NCI-H2081 treated with DMSO at 0.1 percent for 48 hours (cell line): Measurements from ENCODE around the gene WWOX.

Experiments used
- DNase-seq: peaks from one replicate; lab custom pipeline; 2025; lab: John Stamatoyannopoulos, UW

WWOX gene

DNA sequence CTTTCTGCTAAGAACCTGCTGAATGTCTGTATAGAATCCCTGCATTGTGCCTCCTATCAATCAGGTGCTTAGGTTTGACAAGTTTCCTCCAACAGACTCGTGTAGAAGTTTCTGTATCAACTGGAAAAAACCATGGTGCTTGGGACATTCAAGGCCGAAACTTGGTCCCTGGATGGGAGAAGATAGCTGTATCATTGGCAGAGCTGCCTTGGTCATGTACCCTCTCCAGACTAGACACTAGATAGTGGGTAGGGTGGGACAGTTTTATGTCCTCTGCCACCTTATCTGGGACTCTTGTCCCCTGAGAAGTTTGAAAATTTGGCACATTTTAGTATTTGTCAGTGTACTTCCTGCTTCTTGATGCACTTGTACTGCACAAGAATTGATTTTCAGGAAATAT lies 520.8 kb downstream of the WWOX start:
- no peak for DNase-seq

DNA sequence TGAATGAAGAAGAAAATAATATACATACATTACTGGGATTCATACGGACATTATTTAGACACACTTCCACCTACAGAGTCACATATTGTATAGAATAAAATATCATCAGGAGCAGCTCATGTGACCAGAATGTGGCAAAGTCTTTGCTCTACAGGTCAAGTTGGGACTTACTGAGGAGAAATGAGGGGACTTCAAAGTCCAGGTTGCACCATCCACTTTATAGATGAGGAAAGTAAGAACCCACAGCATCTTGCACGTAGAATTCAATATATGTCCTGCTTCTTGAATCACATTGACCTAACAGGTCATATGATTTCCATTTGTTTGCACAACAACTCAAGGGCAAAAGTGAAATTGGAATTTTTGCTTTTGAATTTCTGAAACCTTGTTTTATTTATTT lies 524.3 kb downstream of the WWOX start:
- DNase-seq = no peak

DNA sequence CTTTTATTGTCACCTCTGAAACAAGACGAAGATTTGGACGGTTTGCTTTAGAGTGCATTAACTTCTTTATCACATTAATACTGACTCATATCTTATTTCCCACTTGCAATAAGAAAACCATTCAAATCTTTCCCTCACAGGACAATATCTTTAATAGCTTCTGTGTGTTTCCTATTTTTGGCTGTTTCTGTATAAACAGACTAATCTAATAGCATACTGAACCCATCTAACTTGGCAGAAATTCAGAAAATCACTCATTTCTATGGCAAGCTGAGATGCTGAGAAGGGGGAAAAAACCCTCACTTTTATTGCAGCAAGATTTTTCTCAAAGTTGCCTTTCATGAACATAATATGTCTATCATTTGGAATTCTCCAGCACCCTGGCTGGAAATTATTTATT lies 524.9 kb downstream of the WWOX start:
- DNase-seq = no peak

- DNase-seq = no peak
These were observed 529.1 kb downstream of the WWOX start for GRCh38 chr16:78628461-78629045.

- DNase-seq = no peak
These were observed 529.7 kb downstream of the WWOX start for GRCh38 chr16:78629173-78629572.

DNA sequence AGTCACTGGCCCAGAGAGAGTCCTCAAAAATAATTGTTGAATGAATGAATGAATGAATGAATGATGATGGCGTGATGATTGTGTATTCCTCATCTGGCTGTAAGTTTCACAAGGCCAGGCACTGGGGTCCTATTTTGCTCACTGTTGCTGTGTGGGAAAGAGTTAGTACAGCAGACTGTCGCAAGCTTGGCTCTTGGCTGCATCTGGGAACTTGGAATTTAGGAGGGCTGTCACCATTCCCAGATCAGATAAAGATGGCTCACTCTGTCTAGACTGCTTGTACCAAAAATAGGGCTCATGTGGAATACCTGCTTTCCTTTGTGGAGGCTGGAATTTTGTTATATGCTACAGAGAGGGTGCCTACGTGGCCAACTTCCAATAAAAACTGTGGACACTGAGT lies 530.6 kb downstream of the WWOX start:
- no peak for DNase-seq

- no peak for DNase-seq
These were observed 534.1 kb downstream of the WWOX start for GRCh38 chr16:78633551-78633950.

DNA sequence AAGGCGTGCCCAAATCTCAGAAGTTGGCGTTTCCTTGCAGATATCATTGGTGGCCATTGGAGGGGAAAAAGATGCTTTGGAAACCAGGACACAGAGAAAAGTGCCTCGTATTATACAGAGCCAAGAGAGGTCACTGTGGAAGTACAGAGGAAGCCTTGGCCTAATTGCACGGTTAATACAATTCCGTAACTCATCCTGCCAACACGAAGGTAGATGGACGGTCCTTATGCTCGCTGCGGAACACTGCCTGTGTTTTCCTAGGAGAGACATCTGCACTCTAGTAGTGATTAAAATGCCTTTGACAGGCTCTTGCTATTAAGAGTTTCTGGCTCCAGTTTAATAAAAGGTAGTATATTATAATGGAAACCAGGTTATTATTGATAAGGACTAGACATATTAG lies 536.4 kb downstream of the WWOX start:
- DNase-seq = no peak

GRCh38 chr16:78638371-78638770 lies 538.9 kb downstream of the WWOX start:
- DNase-seq = no peak

DNA sequence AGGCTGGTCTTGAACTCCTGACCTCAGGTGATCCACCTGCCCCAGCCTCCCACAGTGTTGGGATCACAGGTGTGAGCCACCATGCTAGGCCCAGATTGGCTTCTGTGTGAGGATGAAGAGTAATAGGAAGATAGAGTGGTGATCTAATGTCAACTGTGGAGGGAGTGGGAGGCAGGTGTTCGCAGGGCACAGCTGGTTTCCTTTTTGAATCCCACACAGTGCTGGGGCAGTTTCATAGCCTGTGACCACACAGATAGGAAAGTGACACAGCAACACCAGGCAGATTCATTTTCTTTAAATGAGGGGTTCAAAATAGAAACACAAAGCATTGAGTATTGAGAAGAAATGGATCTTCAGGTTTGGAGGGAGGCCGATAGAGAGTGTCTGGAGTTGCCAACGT lies 540.3 kb downstream of the WWOX start:
- DNase-seq = no peak

DNA sequence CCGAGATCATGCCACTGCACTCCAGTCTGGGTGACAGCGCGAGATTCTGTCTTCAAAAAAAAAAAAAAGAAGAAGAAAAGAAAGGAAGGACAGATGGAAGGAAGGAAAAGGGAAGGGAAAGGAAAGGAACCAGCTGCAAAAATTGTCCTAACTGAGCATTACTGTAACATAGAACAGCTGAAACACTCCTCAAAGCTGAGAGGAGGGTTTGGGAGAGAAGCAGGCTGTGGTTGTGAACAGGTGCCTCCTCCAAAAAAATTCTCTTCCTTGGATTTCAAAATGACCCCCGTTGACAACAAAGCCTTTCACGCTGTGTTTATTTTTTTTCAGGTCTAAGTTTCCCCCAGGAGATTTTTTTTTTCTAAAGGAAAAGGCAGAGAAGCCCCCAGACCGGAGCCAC lies 541.4 kb downstream of the WWOX start:
- DNase-seq = no peak

- DNase-seq = no peak
These were observed 542.0 kb downstream of the WWOX start for GRCh38 chr16:78641433-78641832.

GRCh38 chr16:78642621-78643285 lies 543.3 kb downstream of the WWOX start:
- no peak for DNase-seq

GRCh38 chr16:78645657-78646056 lies 546.2 kb downstream of the WWOX start:
- DNase-seq = no peak

DNA sequence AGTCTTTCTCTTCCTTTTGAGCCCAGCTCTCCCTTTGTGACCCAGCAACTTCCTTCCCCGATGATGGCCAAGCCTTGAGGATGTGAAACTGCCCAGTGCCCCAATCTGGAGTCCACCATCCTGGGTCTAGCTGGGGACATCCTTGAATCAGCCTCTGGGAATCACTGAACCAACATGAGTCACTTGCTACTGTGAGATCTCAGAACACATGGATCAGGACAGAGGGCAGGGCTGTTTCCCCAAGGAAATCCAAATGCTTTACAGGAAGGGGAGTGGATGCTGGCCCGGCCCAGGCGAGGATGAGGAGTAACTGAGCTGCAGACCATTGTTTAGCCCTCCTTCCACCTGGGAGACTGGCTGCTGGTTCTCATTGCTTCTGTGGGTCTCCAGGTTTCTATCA lies 547.6 kb downstream of the WWOX start:
- no peak for DNase-seq

DNA sequence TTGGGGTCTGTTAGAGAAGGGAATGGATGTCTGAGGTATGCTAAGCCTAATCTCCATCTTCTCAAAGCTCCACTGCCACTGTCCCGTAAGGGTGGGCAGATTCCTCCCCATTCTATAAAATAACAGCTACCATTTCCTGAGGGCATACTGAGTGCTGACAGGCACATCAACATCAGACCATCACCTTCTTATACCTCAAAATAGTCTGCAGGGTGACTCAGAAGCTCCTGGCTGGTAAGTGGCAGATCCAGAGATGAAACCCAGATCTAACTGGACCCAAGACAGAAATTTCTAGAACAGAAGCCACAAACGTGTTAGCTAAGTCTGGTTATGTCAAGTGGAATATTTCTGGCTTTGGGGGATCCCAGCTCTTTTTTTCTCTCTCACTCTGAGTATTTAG lies 548.0 kb downstream of the WWOX start:
- DNase-seq = no peak

GRCh38 chr16:78648517-78648916 lies 549.1 kb downstream of the WWOX start:
- no peak for DNase-seq

DNA sequence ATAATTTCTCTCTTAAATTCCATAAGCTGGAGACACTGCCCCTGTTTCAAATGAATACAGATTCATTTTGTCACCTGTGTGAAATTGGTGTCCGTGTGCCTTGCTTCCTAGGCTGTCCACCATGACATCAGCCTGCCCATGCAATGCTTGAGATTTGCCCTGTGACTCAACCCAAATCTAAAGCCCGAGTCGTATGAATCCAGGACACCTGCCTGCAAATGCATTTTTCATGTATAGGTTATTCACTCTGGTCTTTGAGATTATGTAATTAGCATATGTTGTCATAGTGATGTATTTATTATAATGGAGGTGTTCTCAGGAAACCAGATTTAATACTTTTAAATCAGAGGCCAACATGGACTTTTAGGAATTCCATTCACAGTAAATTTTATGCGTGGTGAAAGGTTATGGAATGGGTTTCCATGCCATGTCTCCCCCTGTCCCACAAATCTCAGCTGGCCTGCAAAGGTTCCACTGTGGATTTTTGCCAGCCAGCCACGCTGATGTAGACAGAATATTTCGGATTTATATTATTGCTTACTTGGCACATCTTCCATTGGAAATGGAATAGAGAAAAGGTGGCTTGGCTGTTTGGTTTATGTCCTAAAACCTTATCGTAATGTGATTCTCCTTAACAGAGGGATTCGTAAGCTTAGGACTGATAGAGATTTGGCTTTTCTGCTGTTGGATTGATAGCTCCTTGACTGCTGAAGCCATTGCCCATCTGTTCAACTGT lies 551.1 kb downstream of the WWOX start:
- no peak for DNase-seq

GRCh38 chr16:78654929-78655328 lies 555.5 kb downstream of the WWOX start:
- no peak for DNase-seq

GRCh38 chr16:78655331-78656113 lies 556.1 kb downstream of the WWOX start:
- no peak for DNase-seq

GRCh38 chr16:78656887-78657286 lies 557.4 kb downstream of the WWOX start:
- DNase-seq = no peak

DNA sequence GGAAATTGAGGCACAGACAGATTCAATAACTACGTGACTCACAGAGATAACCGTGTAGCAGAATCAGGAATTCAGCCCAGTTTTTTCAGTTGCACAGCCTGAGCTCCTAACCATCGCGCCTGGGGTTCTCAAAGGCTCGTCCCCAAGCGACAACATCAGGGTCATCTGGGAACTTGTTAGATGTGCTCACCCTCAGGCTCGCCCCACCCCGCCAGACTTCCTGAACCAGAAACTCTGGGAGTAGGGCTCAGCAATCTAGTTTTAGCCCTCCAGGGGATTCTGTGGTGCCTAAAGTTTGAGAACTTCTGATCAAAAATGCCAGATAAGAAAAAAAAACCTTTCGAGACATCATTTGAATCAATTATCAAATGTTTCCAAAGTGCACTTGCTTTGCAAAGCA lies 559.8 kb downstream of the WWOX start:
- DNase-seq = no peak
